Measurements from ENCODE around the gene RAD21L1.

Gene RAD21L1

DNA sequence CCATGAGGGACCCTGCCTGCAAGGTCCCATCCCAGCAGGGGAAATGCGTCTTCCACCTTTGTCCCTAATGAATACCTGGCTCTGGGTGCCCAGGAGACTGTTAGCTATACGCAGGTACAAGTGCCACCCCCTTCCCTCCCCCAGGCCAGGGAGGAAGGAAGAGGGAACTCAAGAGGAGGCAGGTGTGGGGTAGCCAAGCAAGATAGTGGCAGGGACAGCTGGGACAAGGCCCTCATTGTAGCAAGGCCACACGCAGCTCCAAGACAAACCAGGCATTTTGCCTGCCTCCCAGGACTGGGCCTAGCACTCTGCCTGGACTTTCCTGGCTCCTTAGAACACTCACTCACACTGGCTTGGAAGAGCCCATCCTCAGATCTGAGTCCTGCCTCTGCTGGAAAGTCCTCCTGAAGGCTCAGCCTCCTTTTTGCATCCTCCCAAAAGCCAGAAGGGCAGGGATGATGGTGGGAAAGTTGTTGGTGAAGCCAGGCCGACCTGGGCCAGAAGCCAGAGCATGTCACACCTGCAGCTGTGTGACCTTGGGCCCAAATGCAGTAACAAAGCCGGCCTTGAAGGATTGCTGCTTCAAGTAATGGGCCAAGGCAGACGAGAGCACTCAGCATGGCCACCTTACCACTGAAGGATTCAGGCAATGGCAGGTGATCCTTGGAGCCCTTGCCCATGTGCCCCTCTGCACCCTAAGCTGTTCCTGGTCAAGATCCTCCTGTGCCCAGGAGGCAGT, 68.0 kb downstream of the RAD21L1 start:
- H3K27ac Mint-ChIP-seq, result no peak overlapping the region
- H3K4me3 Mint-ChIP-seq, result no peak overlapping the region
- H3K4me1 Mint-ChIP-seq (ENCODE audit: low read depth), result no peaks in the 10 kb centered on the region
- no peaks in the 10 kb centered on the region for H3K36me3 Mint-ChIP-seq (ENCODE audit: low read depth)
- H3K27me3 Mint-ChIP-seq, result peaks cover 7% of the 10 kb centered on the region
- no peaks in the 10 kb centered on the region for H3K9me3 Mint-ChIP-seq
- intact Hi-C loops (cut with micrococcal nuclease), result no loop called here

- Mint-ChIP-seq H3K27me3 (peaks cover 7% of the 10 kb centered on the region), H3K27ac (no peak overlapping the region), H3K4me1 (ENCODE audit: low read depth) (no peaks in the 10 kb centered on the region), H3K36me3 (ENCODE audit: low read depth) (no peaks in the 10 kb centered on the region), H3K9me3 (no peaks in the 10 kb centered on the region), H3K4me3 (no peak overlapping the region)
- intact Hi-C loops (cut with micrococcal nuclease), result no loop called here
These were observed 68.7 kb downstream of the RAD21L1 start for GRCh38 chr20:1294497-1294896.

DNA sequence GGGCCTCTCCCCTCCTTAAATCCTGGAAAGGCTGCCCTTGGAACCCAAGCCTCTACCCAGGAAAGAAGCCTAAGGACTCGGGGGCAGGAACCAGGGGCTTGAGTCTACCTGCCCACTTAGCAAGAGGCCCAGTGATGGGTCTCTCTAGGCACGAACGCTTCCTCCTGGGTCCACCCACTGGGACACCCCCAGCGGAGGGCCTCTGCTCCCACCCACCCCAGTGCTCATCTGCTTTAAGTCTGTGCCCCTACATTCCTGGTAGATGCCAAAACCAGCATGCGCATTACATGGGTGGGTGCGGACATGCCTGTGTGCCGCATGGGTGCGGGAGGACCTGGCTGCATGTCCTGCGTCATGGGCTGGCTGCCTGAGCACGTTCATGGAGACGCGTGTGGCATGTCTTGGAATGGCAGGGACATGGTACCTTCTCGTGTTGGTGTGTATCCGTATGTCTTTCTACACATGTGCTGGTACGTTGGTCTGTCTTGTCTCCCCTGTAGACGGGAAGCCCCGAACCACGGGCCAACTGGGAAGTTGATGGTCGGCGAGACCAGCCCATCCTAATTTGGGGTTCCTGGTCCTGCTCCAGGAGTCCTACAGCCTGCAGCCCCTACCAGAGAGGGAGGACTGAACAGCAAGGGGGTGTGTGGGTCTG, 69.6 kb downstream of the RAD21L1 start:
- Mint-ChIP-seq H3K36me3 (ENCODE audit: low read depth) (no peaks in the 10 kb centered on the region), H3K27ac (no peak overlapping the region), H3K4me1 (ENCODE audit: low read depth) (no peaks in the 10 kb centered on the region), H3K9me3 (no peaks in the 10 kb centered on the region), H3K27me3 (peaks cover 6% of the 10 kb centered on the region), H3K4me3 (no peak overlapping the region)
- intact Hi-C loops (cut with micrococcal nuclease), result no loop called here

- H3K27me3 Mint-ChIP-seq, result peaks cover 9% of the 10 kb centered on the region
- no peak overlapping the region for H3K4me3 Mint-ChIP-seq
- H3K4me1 Mint-ChIP-seq (ENCODE audit: low read depth), result peaks cover 5% of the 10 kb centered on the region
- H3K27ac Mint-ChIP-seq, result no peak overlapping the region
- no peaks in the 10 kb centered on the region for H3K36me3 Mint-ChIP-seq (ENCODE audit: low read depth)
- no peaks in the 10 kb centered on the region for H3K9me3 Mint-ChIP-seq
- intact Hi-C loops (cut with micrococcal nuclease), result no loop called here
These were observed 70.3 kb downstream of the RAD21L1 start for GRCh38 chr20:1296117-1296610.

DNA sequence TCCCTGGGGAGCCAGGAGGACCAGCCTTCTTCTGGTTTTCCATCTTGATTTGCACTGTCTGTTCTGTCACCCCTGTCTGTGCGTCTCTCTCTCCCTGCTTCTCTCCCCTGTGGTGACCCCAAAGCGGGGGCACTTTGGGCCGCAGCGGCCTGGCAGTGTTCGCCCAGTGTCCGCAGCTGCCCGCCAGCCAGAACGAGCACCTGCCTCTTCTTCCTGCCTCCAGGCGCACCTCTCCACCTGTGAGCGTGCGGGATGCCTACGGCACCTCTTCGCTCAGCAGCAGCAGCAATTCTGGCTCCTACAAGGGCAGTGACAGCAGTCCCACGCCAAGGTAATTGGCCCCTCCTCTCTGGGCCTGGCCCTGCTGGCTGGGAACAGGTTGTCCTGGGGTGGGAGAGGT, 71.1 kb downstream of the RAD21L1 start:
- intact Hi-C loops (cut with micrococcal nuclease), result no loop called here
- H3K27ac Mint-ChIP-seq, result no peak overlapping the region
- H3K27me3 Mint-ChIP-seq, result peaks cover 9% of the 10 kb centered on the region
- H3K4me1 Mint-ChIP-seq (ENCODE audit: low read depth), result peaks cover 6% of the 10 kb centered on the region
- no peak overlapping the region for H3K4me3 Mint-ChIP-seq
- no peaks in the 10 kb centered on the region for H3K9me3 Mint-ChIP-seq
- H3K36me3 Mint-ChIP-seq (ENCODE audit: low read depth), result no peaks in the 10 kb centered on the region

GRCh38 chr20:1297486-1297885, 71.6 kb downstream of the RAD21L1 start:
- no peak overlapping the region for H3K27ac Mint-ChIP-seq
- H3K4me1 Mint-ChIP-seq (ENCODE audit: low read depth), result peaks cover 6% of the 10 kb centered on the region
- H3K27me3 Mint-ChIP-seq, result peaks cover 7% of the 10 kb centered on the region
- no peaks in the 10 kb centered on the region for H3K36me3 Mint-ChIP-seq (ENCODE audit: low read depth)
- no peak overlapping the region for H3K4me3 Mint-ChIP-seq
- intact Hi-C loops (cut with micrococcal nuclease), result no loop called here
- no peaks in the 10 kb centered on the region for H3K9me3 Mint-ChIP-seq

DNA sequence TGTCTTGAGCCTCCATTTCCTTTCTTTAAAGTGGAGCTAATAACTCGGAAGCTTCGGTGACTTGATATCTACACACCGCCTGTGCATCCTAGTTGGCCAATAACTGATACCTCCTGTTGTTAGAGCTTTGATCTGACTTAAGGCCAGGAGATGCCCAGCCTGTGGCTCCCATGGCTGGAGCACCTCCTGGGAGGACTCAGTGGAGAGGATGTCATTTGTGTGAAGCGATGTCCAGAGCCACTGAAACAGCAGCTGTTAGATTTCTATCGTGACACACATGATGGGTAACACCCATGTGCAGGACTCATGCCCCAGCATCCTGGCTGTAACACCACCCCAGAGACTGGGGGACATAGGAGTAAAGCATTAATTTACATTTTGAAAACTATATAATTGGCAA, 72.3 kb downstream of the RAD21L1 start:
- no peak overlapping the region for H3K27ac Mint-ChIP-seq
- peaks cover 5% of the 10 kb centered on the region for H3K27me3 Mint-ChIP-seq
- intact Hi-C loops (cut with micrococcal nuclease), result no loop called here
- H3K4me3 Mint-ChIP-seq, result no peak overlapping the region
- H3K36me3 Mint-ChIP-seq (ENCODE audit: low read depth), result no peaks in the 10 kb centered on the region
- H3K9me3 Mint-ChIP-seq, result no peaks in the 10 kb centered on the region
- peaks cover 6% of the 10 kb centered on the region for H3K4me1 Mint-ChIP-seq (ENCODE audit: low read depth)

GRCh38 chr20:1298888-1299511, 73.2 kb downstream of the RAD21L1 start:
- intact Hi-C loops (cut with micrococcal nuclease), result no loop called here
- no peak overlapping the region for H3K27ac Mint-ChIP-seq
- peaks cover 6% of the 10 kb centered on the region for H3K4me1 Mint-ChIP-seq (ENCODE audit: low read depth)
- H3K27me3 Mint-ChIP-seq, result peaks cover 5% of the 10 kb centered on the region
- H3K36me3 Mint-ChIP-seq (ENCODE audit: low read depth), result no peaks in the 10 kb centered on the region
- no peak overlapping the region for H3K4me3 Mint-ChIP-seq
- no peaks in the 10 kb centered on the region for H3K9me3 Mint-ChIP-seq

- peaks cover 6% of the 10 kb centered on the region for H3K4me1 Mint-ChIP-seq (ENCODE audit: low read depth)
- H3K9me3 Mint-ChIP-seq, result no peaks in the 10 kb centered on the region
- no peak overlapping the region for H3K4me3 Mint-ChIP-seq
- no peak overlapping the region for H3K27ac Mint-ChIP-seq
- no peaks in the 10 kb centered on the region for H3K36me3 Mint-ChIP-seq (ENCODE audit: low read depth)
- peaks cover 5% of the 10 kb centered on the region for H3K27me3 Mint-ChIP-seq
- intact Hi-C loops (cut with micrococcal nuclease), result no loop called here
These were observed 73.7 kb downstream of the RAD21L1 start for GRCh38 chr20:1299522-1299921.

GRCh38 chr20:1300083-1300840, 74.4 kb downstream of the RAD21L1 start:
- intact Hi-C loops (cut with micrococcal nuclease), result no loop called here

DNA sequence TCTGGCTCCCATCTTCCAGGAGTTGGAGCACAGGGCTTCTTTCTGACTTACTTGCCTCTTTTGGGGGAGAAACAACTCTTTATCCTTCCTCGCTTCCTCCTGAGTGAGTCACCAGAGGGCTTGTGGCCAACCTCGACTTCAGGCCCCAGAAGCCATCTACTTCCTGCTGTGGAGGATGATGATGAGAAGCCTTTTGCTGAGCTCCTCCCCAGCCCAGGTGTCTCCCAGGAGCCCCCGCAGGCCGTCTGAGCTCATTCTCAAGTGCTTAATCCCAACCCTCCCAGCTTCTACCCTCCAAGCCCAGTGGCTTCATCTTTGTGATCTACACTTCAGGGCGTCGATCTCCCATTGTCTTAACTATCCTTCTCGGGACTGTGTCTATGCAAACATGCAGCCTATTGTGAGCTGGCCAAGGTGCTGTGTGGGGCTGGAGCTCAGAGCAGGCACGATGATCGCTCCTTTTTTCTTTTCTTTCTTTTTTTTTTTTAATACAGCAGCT, 75.2 kb downstream of the RAD21L1 start:
- no peak overlapping the region for H3K27ac Mint-ChIP-seq
- intact Hi-C loops (cut with micrococcal nuclease), result no loop called here
- no peaks in the 10 kb centered on the region for H3K9me3 Mint-ChIP-seq
- peaks cover 5% of the 10 kb centered on the region for H3K27me3 Mint-ChIP-seq
- H3K4me1 Mint-ChIP-seq (ENCODE audit: low read depth), result peaks cover 6% of the 10 kb centered on the region
- no peaks in the 10 kb centered on the region for H3K36me3 Mint-ChIP-seq (ENCODE audit: low read depth)
- H3K4me3 Mint-ChIP-seq, result no peak overlapping the region

More at GRCh38 chr20:1300083-1300840, 74.4 kb downstream of the RAD21L1 start:
- H3K27me3 Mint-ChIP-seq, result peaks cover 5% of the 10 kb centered on the region
- no peaks in the 10 kb centered on the region for H3K9me3 Mint-ChIP-seq
- H3K4me1 Mint-ChIP-seq (ENCODE audit: low read depth), result peaks cover 6% of the 10 kb centered on the region
- no peak overlapping the region for H3K27ac Mint-ChIP-seq
- H3K4me3 Mint-ChIP-seq, result no peak overlapping the region
- no peaks in the 10 kb centered on the region for H3K36me3 Mint-ChIP-seq (ENCODE audit: low read depth)

DNA sequence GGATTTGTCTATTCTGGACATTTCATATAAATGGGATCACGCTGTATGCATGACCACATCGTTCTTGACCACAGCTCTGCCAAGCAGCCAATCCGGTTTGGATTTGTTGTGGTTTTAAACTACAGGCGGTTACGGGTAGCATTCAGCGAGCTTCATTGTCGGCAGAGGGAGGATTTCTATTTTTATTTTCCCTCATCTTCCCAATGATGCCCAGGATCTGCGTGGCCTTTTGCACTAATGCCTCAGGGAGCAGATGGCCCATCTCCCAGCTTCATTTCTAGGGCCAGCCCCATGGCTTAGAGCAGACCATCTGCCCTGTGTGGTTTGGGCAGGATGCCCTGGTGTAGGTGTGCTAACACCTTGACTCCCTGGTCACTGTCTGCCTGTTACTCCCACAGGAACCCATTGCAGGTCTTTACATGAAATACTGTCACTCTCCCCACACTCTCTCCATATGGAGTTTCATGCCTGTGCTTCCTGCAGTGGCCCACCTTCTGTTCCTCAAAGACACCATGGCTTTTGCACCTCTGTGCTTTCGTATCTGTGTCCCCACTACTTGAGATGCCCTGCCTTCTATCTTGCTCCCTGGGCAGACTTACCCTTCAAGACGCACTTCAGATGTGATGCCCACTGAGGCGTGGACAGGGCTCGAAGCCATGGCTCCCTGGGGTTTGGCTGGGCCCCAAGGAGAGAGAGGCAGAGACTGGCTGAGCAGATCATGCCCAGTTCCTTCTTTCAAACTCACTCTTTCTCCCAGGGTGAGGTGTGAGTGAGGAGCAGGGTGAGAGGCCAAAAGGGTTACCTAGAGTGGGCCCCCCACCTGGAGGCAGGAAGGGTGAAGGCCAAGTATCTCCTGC, 77.1 kb downstream of the RAD21L1 start:
- no peak overlapping the region for H3K27ac Mint-ChIP-seq
- no peaks in the 10 kb centered on the region for H3K36me3 Mint-ChIP-seq (ENCODE audit: low read depth)
- H3K27me3 Mint-ChIP-seq, result peaks cover 3% of the 10 kb centered on the region
- H3K4me1 Mint-ChIP-seq (ENCODE audit: low read depth), result peaks cover 6% of the 10 kb centered on the region
- H3K4me3 Mint-ChIP-seq, result no peak overlapping the region
- no peaks in the 10 kb centered on the region for H3K9me3 Mint-ChIP-seq
- intact Hi-C loops (cut with micrococcal nuclease), result no loop called here

Measured in dendritic cell treated with granulocyte-macrophage colony-stimulating factor and Interleukin-4, amounts not matched to agents 40 ng/mL and 50 ng/mL, for 4 days (primary cell).